Left lobe of liver (tissue), 2 donors: ENCODE data around the gene MDH2. TPM values are rescaled to one million over a fixed set of nuclear protein-coding genes. Genes with fewer than 3 reads are reported as not detected.
"Not testable (repeated sequence)": the region's sequence is repeated elsewhere in the genome, so short reads cannot be mapped to it uniquely, and the experiment has no call there.

ENCODE experiments used
- ATAC-seq: fragments of 200-7000 bp; cut with Tn5 transposase; one replicate; pipeline ENCODE4 v1.9.1; 2020; ENCODE audit warnings: mild to moderate bottlenecking, moderate library complexity
- DNase-seq: peaks from one replicate; pipeline ENCODE4 v3.0.0-alpha.2; 2020; ENCODE audit warnings: low spot score
- total RNA-seq: library from RNA; stranded (reverse); gene quantifications from one replicate; pipeline ENCODE4 v1.2.1, GENCODE V29; 2021
- donor health status: DM: no; HTN: no; CAD: no; lungs with moderate emphysema.
- donor health status: DM: no; HTN: yes; CAD: no.

The MDH2 gene, protein sequence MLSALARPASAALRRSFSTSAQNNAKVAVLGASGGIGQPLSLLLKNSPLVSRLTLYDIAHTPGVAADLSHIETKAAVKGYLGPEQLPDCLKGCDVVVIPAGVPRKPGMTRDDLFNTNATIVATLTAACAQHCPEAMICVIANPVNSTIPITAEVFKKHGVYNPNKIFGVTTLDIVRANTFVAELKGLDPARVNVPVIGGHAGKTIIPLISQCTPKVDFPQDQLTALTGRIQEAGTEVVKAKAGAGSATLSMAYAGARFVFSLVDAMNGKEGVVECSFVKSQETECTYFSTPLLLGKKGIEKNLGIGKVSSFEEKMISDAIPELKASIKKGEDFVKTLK
- 184 TPM for total RNA-seq

DNA sequence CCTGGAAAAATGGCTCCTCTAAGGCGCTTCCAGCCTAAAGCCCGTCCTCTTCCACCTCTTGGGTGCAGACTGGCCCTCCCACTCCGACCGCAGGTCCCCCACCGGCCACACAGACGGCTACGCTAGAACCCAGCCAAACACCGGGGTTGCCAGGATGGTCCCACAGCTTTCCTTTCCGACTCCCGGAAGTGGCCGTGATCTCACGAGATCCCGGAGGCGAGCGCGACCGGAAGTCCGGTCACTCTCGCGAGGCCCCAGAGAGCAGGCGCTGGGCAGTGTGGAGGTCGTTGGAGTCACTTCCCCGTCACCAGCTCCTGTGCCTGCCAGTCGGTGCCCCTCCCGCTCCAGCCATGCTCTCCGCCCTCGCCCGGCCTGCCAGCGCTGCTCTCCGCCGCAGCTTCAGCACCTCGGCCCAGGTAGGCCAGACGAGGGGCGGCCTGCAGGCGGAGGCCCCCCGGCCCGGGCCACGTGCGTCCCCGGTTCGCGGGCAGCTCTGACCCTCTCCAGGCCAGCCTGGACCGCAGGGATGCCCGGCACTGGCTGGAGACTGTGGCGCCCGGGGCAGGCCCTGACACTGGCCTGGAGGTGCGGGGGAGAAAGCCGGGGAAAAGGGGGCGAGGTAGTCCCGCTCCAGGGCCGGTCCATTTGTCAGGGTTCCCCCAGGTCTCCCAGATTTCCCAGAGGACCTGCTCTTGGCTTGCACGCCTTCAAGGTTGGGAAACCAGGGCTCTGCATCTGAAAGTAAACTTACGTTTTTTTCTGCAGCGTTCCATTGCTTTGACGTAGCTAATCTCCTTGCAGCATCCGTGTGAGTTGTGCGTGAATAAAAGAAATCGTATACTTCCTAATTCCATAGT is at the start of gene MDH2, which contains the start of gene STYXL1:
MDH2 (plus strand) TSS at position 296 of the 857 bp plus-strand sequence; CDS start at position 351, 55 bp downstream.
STYXL1 (minus strand) TSS at position 190 of the 857 bp plus-strand sequence. CDS start 17,477 bp downstream, outside the sequence.
- ATAC-seq (peak; percentile 94), DNase-seq (peak; percentile 97)

DNA sequence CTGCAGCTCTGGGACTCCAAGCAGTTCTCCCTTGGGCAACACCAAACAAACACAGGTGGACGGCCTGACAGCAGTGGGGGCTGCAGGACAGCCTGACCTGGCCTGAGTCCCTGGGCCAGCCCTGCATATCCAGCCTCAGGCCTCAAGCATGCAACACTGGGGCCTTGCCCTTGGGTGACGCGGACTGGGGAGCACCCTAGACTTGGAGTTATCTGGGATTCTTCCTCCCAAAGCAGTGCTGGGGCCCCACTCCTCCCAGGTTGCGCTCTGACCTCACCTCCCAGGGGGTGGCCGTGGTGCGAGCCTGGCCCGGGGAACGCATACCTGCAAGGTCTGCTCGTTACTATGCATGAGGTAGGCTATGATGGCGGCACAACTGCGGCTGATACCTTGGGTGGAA is 47.3 kb upstream of the MDH2 start:
- ATAC-seq (no peak), DNase-seq (no peak)

DNA sequence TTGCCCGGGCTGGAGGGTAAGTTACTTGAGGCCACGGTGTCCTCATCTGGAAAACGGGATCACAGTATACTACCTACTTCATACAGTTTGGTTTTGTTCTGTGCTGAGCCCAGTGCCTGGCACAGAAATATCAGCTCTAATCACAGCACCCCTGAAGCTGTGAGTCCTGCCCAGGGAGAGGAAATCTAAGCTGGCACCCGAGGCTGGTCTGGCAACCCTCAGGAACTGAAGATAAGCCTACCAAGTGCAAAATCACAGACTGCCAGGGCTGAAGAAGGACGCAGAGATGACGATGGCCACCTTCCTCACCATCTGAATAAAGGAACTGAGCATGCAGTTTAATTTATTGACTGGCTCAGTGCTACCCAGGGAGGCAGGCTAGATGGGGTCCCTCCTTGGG is 45.8 kb upstream of the MDH2 start:
- no peak for ATAC-seq
- no peak for DNase-seq

DNA sequence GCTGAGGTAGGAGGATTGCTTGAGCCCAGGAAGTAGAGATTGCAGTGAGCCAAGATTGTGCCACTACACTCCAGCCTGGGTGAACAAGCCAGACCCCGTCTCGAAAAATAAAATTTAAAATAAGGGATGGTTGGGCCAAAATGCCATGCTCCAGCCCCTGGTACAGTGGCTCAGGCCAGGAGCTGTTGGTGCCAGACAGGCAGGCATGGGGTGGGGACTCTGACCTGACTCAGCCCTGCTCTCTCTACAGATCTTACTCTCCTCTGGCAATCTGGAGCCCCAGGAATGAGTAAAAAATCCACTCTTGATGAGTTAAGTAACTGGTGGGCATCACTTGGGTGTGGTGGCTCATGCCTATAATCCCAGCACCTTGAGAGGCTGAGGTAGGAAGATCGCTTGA is 45.1 kb upstream of the MDH2 start:
- ATAC-seq (no peak), DNase-seq (no peak)

DNA sequence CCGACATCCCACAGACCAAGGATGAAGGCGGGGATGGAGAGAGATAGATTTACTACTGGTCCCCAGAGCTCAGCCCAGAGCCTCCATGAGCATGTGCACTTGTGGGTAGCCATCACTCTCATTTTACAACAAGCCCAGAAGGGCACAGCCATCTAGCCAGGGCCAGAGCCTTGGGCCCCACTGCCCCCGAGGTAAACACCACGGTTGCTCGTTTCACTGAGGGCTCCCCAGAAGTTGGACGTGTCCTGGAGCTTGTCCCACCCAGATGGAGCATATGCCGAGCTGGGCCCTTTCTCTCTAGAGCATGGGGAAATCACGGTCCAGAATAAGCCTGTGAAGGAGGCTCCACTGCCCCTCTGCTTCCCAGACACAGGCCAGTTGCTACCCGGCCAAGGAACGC is 44.6 kb upstream of the MDH2 start:
- DNase-seq (no peak), ATAC-seq (no peak)

DNA sequence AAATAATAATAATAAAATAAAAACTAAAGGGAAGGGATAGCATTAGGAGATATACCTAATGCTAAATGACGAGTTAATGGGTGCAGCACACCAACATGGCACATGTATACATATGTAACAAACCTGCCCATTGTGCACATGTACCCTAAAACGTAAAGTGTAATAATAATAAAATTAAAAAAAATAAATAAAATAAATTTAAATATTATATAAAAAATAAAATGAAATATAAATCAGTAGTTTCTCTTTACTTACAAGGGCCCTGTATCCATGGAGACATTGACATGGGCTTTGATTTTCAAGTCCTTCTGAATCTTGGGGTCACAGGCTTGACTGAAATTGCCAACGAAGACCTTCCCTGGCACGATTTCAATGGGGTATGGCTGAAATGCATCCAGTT is 42.9 kb upstream of the MDH2 start:
- not testable (repeated sequence) for ATAC-seq, DNase-seq

DNA sequence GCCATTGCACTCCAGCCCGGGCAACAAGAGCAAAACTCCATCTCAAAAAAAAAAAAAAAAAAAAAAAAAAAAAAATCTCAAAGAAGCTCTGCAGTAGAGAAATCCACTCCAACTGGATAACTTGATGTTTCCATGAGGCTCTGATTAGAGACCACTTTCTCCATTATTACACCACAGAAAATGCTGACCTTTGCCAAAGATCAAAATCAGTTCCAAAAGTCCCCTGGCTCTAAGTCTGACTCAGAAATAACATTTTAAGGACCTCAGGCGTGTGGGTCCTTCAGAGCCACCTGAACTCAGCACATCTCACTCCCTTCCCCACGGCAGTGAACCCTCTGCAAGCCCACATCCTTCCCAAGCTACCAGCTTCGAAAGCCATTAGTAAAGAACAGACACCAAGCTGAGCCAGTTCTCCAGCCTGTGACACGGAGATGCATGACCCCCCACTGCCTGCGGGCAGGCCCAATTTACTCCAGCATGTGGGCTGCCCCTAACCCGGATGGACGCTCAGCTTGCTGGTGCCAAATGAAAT is 39.7 kb upstream of the MDH2 start:
- DNase-seq: no peak
- no peak for ATAC-seq

DNA sequence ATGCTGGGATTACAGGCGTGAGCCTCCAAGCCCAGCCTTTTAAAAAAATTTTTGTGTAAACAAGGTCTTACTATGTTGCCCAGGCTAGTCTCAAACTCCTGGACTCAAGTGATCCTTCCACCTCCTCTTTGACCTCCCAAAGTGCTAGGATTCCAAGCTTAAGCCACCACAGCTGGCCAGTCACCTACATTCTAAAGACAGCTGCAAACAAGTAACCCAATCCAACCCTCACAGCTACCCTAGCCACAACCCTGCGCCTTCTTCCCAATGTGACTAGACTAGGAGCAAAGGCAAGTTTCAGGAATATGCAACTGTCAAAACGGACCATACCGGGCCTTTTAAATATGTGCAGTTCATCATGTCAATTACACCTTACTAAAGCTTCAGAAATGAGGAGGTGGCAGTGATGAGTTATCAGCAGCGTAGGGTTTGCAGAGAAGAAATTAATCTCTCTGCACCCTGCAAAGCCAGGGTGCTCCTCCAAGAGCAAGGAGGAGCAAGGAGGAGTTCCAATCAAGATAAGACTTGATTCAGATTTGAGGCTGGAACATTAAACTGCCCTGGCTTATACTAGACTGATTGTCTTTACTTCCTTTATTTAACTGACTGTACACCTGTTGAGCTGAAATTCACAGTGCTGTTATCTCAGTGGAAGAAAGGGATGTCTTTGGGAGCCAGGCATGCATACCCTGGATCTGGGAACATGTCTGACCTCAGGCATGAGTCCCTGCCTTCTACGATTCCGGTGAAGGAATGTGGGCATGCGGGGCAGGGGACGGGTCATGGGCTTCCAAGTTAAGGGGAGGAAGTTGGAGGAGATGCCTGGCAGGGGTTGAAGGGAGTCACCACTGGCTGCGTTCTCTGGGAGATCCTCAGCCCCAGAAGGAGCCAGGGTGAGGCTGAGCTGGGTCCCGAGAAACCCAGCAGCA is 38.0 kb upstream of the MDH2 start:
- ATAC-seq: no peak
- DNase-seq: no peak

DNA sequence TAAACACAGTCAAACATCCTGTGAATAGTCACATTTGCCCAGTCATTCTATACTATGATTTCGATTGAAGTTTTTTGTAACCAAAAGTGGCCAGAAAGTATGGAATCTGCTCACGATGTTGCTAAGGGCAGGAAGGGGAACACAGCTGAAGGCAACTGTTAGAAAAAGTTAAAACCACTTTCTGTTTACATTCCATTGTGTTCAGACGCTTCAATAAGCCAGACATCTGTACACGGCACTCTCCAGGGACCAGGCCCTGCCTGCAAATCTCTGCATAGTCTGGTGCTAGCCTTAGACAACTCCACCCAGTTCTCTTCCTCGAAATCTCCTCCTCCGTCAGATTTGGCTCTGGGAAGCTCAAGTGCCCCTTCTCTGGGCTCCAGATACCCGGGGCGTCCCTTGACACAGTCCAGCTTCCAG is 36.5 kb upstream of the MDH2 start:
- DNase-seq (no peak), ATAC-seq (no peak)

DNA sequence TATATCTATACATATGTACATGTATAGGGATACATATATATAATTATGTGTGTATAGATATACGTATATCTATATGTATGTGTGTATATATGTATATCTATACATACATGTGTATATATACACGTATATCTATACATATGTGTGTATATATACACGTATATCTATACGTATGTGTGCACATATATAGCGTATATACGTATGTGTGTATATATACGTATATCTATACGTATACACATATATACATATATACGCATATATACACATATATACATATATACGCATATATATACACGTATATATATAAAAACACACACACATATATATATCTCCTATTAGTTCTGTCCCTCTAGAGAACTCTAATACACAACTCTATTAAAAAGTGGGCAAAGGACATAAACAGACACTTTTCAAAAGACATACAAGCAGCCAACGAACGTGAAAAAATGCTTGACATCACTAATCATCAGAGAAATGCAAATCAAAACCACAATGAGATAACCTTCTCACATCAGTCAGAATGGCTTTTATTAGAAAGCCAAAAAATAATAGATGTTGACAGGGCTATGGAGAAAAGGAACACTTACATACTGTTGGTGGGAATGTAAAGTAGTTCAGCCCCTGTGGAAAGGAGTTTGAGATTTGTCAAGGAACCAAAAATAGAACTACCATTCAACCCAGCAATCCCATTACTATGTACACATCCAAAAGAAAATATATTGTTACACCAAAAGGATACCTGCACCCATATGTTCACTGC is 31.5 kb upstream of the MDH2 start:
- DNase-seq (no peak), ATAC-seq (no peak)

DNA sequence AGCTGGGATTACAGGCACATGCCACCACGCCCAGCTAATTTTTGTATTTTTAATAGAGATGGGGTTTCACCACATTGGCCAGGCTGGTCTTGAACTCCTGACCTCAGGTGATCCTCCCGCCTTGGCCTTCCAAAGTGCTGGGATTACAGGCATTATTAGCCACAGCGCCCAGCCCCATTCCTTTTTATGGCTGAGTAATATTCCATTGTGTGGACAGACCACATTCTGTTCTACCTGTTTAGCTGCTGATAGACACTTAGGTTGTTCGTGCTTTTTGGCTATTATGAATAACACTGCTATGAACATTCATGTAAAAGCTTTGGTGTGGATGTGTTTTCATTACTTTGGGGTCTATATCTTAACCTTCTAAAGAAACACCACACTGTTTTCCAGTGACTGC is 29.4 kb upstream of the MDH2 start:
- ATAC-seq, DNase-seq: not testable (repeated sequence)

DNA sequence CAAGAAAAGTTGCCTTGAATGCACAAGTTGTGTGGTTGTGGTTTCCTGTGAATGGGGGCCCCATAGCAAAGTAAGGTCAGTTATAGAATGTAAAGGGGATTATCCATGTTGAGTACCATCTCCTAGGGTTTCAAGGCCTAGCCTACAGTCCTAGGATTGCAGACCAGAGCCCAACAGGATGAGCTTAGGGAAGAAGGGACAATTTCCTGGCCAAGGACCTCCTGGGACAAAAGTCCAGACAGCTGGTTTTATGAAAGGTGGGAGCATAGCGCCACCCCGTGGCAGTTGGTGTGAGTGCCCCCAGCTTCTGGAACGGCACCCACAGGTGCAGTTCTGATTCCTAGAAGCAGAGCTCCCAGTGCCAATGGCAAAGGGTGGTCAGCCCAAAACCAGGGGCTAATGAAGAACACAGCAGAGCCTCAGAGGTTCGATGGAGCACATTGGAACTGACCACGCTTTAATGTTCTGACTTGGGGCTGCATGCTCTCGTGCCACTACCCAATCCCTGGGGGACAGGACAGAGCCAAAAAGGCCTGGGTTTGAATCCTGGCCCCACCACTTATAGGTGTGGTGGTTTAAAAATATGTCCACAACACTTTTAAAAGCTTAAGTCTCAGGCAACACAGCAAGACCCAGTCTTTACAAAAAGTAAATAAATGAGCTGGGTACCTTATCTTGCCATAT is 27.7 kb upstream of the MDH2 start:
- peak; percentile 99 for ATAC-seq
- DNase-seq: peak; percentile 82

DNA sequence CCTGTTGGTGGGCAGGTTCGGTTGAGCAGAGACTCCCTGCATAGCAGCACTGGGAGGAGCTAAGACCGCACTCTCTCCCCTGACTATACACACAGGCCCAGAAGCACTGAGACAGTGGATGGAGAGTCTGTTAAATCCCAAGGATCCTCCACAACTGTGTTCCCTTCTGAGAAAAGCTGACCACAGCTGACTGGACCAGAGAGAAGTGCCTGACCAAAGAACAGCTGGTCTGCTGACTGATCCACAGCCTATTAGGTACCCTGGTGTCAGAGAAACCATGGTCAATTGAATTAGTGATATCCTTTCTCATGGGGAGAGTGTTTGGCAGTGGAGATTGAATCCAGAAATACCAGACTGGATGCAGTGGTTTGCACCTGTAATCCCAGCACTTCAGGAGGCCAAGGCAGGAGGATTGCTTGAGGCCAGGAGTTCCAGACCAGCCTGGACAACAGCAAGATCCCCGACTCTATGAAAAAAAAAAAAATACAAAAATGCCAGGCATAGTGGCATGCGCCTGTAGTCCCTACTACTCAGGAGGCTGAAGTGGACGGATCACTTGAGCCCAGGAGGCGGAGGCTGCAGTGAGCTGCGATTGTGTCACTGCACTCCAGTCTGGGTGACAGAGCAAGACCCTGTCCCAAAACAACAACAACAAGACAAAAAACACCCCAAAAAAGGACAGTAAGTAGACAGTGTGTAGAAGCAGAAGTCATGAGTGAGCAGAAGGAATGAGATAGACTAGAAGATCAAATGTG is 25.7 kb upstream of the MDH2 start:
- ATAC-seq (no peak), DNase-seq (no peak)

DNA sequence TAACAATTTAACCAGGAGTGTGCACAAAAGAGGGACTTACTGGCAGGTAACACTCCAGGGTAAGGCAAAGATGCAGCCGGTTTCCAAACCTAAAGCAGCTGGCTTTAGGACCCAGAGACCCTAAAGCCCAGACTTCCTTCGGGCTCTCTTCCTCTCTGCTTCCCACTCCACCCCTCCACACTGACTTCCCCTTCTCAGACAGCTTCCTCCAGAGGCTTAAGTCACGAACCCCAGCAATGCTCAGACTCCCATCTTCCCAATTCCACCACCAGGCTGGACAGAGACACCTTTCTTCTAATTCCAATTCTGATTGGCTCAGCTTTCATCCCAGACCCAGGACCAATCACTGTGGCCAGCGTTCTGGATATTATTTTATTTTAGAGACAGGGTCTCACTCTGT is 24.9 kb upstream of the MDH2 start:
- peak; percentile 36 for ATAC-seq
- DNase-seq: no peak

DNA sequence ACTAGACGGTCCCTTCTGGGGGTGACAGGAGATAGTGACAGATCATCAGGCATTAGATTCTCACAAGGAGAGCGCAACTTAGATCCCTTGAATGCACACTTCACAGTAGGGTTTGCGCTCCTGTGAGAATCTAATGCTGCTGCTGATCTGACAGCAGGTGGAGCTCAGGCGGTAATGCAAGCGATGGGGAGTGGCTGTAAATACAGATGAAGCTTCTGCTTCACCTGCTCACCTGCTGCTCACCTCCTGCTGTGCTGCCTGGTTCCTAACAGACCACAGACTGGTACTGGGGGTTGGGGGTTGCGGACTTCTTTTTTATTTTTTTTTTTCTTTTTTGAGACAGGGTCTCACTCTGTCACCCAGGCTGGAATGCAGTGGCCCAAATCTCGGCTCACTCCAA is 18.2 kb upstream of the MDH2 start:
- not testable (repeated sequence) for ATAC-seq, DNase-seq

DNA sequence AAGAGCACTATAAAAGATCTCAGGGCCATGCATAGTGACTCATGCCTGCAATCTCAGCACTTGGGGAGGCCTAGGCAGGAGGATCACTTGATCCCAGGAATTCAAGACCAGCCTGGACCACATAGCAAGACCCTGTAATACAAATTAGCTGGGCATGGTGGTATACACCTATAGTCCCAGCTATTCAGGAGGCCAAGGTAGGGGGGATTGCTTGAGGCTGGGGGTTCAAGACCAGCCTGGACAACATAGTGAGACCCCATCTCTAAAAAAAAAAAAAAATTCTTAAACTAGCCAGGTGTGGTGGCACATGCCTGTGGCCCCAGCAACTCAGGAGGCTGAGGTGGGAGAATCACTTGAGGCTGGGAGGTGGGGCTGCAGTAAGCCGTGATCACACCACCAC is 15.9 kb upstream of the MDH2 start:
- ATAC-seq: no peak
- DNase-seq: no peak

DNA sequence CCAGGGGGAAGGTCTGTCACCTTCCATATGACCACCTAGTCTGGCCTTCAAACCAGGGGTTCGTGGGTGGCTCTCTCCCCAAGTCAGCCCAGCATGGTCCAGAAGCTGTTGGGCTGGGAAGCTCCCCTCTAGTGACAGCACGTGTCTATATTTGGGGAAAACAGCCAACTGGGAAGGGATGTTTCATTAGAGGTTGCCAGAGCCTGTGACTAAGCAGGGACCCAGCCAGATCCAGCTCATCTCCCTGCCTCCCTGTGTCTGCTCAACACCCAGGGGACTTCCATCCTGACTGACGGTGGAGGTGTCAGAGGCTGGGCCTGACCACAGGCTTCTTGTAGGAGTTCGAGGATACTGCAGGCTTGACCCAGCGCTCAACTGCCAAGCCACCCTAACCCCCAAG is 10.6 kb upstream of the MDH2 start:
- ATAC-seq: peak; percentile 37
- DNase-seq: no peak

DNA sequence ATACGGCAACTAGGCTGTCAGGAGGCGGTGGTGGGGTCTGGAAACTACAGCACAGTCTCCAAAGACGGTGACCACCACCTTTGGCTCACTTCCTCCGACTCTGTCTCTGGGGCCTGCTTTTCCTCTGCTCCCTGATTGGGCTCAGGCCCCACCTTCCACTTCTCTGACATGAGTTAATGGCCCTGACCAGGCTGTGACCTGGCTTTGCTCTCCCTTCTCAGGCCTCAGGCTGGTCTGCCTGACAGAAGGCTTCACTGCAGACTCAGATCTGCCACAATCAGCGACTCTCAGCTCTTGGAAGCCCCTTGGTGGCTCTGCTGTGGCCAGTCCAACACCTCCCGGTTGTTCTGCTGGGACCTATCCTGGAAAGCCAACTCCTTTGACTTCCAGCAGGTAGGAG is 7.8 kb upstream of the MDH2 start:
- DNase-seq (no peak), ATAC-seq (no peak)
